H1 (cell line): ENCODE results near the gene ZNF394. TPM values are rescaled to one million over a fixed set of nuclear protein-coding genes. Genes with fewer than 3 reads are reported as not detected.

Experiments used
- CTCF ChIA-PET: fragments of 300-600 bp; sonication (Branson Sonifier 250); formaldehyde crosslinking; loops from one replicate; lab custom pipeline; 2021; ENCODE audit not compliant: partially characterized antibody; lab: Charles Lee
- POLR2A ChIA-PET: fragments of 300-600 bp; sonication (Branson Sonifier 250); formaldehyde crosslinking; loops from one replicate; lab custom pipeline; 2021; ENCODE audit warnings: inconsistent platforms; ENCODE audit not compliant: partially characterized antibody; lab: Charles Lee
- DNase-seq, 2 experiments: peaks; one replicate each; pipeline versions ENCODE4 v3.0.0 to v3.0.0-alpha.2; 2010 to 2022; ENCODE audit warnings: low spot score in 2 of 2, low read depth in 1 of 2, mixed read lengths in 1 of 2
- FAIRE-seq: peaks from 2 replicates; lab custom pipeline; 2011; peaks lifted over from hg19 to GRCh38; lab: Jason Lieb, UNC
- H2AFZ ChIP-seq: 2 replicates; pipeline ENCODE4 v1.8.1; 2012; ENCODE audit warnings: low read length, inconsistent platforms
- H2AK5ac ChIP-seq: 2 replicates; pipeline ENCODE4 v1.6.1; 2013; ENCODE audit warnings: low read depth, low read length
- H2BK120ac ChIP-seq: replicated peaks from 2 replicates; pipeline ENCODE3; 2013; ENCODE audit warnings: low read depth, low read length, inconsistent platforms
- H2BK12ac ChIP-seq: 2 replicates; pipeline ENCODE4 v1.6.1; 2013; ENCODE audit warnings: low read depth, low read length
- H2BK15ac ChIP-seq: 2 replicates; pipeline ENCODE4 v1.6.1; 2013; ENCODE audit warnings: low read length
- H2BK20ac ChIP-seq: 2 replicates; pipeline ENCODE4 v1.6.1; 2013; ENCODE audit warnings: low read length
- H2BK5ac ChIP-seq: 2 replicates; pipeline ENCODE4 v1.6.1; 2013; ENCODE audit warnings: low read depth, low read length
- H3K14ac ChIP-seq: 2 replicates; pipeline ENCODE4 v1.6.1; 2013; ENCODE audit warnings: inconsistent platforms; ENCODE audit not compliant: insufficient read length
- H3K18ac ChIP-seq: 2 replicates; pipeline ENCODE4 v1.6.1; 2013; ENCODE audit warnings: low read length; ENCODE audit errors: extremely low read depth
- H3K23ac ChIP-seq: 2 replicates; pipeline ENCODE4 v1.6.1; 2013; ENCODE audit warnings: inconsistent platforms; ENCODE audit not compliant: insufficient read length
- H3K23me2 ChIP-seq: 2 replicates; pipeline ENCODE4 v1.6.1; 2013; ENCODE audit warnings: low read depth, low read length
- H3K27ac ChIP-seq: 2 replicates; pipeline ENCODE4 v1.6.1; 2011; ENCODE audit warnings: low read depth, low read length, inconsistent platforms
- H3K27me3 ChIP-seq, 4 experiments: replicated peaks in 1 of 4; 1 replicate in 1 of 4; 2 replicates in 3 of 4; pipeline versions ENCODE4 v1.6.1 to v1.8.1; 2011 to 2013; ENCODE audit warnings: low read length in 3 of 4, mild to moderate bottlenecking in 3 of 4, inconsistent platforms in 2 of 4, mixed read lengths in 2 of 4, moderate library complexity in 1 of 4; ENCODE audit not compliant: control insufficient read depth in 3 of 4, insufficient read depth in 3 of 4; ENCODE audit errors: extremely low read depth in 1 of 4
- H3K36me3 ChIP-seq, 4 experiments: 2 replicates each; pipeline versions ENCODE4 v1.6.1 to v1.8.1; 2011 to 2013; ENCODE audit warnings: mild to moderate bottlenecking in 4 of 4, low read length in 3 of 4, moderate library complexity in 2 of 4, control low read depth in 1 of 4, inconsistent platforms in 1 of 4; ENCODE audit not compliant: insufficient read depth in 4 of 4, control insufficient read depth in 2 of 4
- H3K4ac ChIP-seq: replicated peaks from 2 replicates; pipeline ENCODE3; 2013; ENCODE audit warnings: low read length, low read depth, mixed read lengths, inconsistent platforms; ENCODE audit not compliant: insufficient read length
- H3K4me1 ChIP-seq, 4 experiments: replicated peaks in 1 of 4; 1 replicate in 1 of 4; 2 replicates in 3 of 4; pipeline versions ENCODE4 v1.6.1 to v1.8.1; 2011 to 2013; ENCODE audit warnings: low read length in 3 of 4, inconsistent platforms in 2 of 4, mixed read lengths in 1 of 4; ENCODE audit not compliant: insufficient read depth in 4 of 4, control insufficient read depth in 3 of 4
- H3K4me2 ChIP-seq, 2 experiments: 2 replicates each; pipeline versions ENCODE4 v1.6.1 to v1.8.1; 2011 to 2013; ENCODE audit warnings: low read depth in 2 of 2, low read length in 2 of 2, control low read depth in 1 of 2, inconsistent platforms in 1 of 2, mild to moderate bottlenecking in 1 of 2; ENCODE audit not compliant: insufficient read depth in 1 of 2
- H3K4me3 ChIP-seq, 4 experiments: fragments of 200-600, 300-600 bp in 1 of 4; sonication (generic), shearing (Covaris generic), sonication (Bioruptor Twin) in 1 of 4; 2 replicates each; pipeline versions ENCODE4 v1.5.1 to v1.8.1; 2011 to 2016; ENCODE audit warnings: low read length in 4 of 4, low read depth in 3 of 4, control low read depth in 2 of 4, inconsistent platforms in 2 of 4, mild to moderate bottlenecking in 2 of 4, mixed read lengths in 1 of 4, moderate library complexity in 1 of 4; ENCODE audit not compliant: insufficient read depth in 2 of 4; ENCODE audit errors: extremely low read depth in 1 of 4
- H3K56ac ChIP-seq: replicated peaks from 2 replicates; pipeline ENCODE3; 2013; ENCODE audit warnings: low read depth, mild to moderate bottlenecking, mixed read lengths, low read length, inconsistent platforms; ENCODE audit not compliant: insufficient read length
- H3K79me1 ChIP-seq: 2 replicates; pipeline ENCODE4 v1.6.1; 2013; ENCODE audit warnings: low read depth, low read length, control low read depth
- H3K79me2 ChIP-seq, 2 experiments: 2 replicates each; pipeline versions ENCODE4 v1.6.1 to v1.8.1; 2012 to 2013; ENCODE audit warnings: low read length in 2 of 2, mild to moderate bottlenecking in 2 of 2, inconsistent platforms in 1 of 2; ENCODE audit not compliant: insufficient read depth in 2 of 2, control insufficient read depth in 1 of 2
- H3K9ac ChIP-seq, 4 experiments: replicated peaks in 1 of 4; 1 replicate in 1 of 4; 2 replicates in 3 of 4; pipeline versions ENCODE4 v1.6.1 to v1.8.1; 2011 to 2013; ENCODE audit warnings: low read depth in 3 of 4, low read length in 3 of 4, control low read depth in 2 of 4, mild to moderate bottlenecking in 2 of 4, moderate library complexity in 2 of 4, inconsistent platforms in 1 of 4; ENCODE audit errors: extremely low read depth in 1 of 4
- H3K9me3 ChIP-seq, 2 experiments: 2 replicates each; pipeline versions ENCODE4 v1.6.1 to v1.8.1; 2012 to 2013; ENCODE audit warnings: mild to moderate bottlenecking in 2 of 2, moderate library complexity in 2 of 2, control low read depth in 1 of 2, inconsistent platforms in 1 of 2, low read depth in 1 of 2, low read length in 1 of 2, mixed read lengths in 1 of 2; ENCODE audit not compliant: insufficient read depth in 2 of 2
- H4K20me1 ChIP-seq, 2 experiments: replicated peaks in 1 of 2; 2 replicates each; pipeline versions ENCODE3 to v1.8.1; 2011 to 2013; ENCODE audit warnings: inconsistent platforms in 2 of 2, low read length in 2 of 2, mild to moderate bottlenecking in 1 of 2; ENCODE audit not compliant: insufficient read depth in 2 of 2, control insufficient read depth in 1 of 2
- H4K5ac ChIP-seq: 2 replicates; pipeline ENCODE4 v1.6.1; 2013; ENCODE audit warnings: low read length, low read depth, mixed read lengths, inconsistent platforms; ENCODE audit not compliant: insufficient read length
- H4K8ac ChIP-seq: 2 replicates; pipeline ENCODE4 v1.8.0; 2013; ENCODE audit warnings: mild to moderate bottlenecking, moderate library complexity, low read length, inconsistent platforms; ENCODE audit not compliant: insufficient read depth; ENCODE audit errors: extremely low read depth
- H4K91ac ChIP-seq: replicated peaks from 2 replicates; pipeline ENCODE3; 2013; ENCODE audit warnings: low read length, mixed read lengths, inconsistent platforms; ENCODE audit not compliant: insufficient read length
- HDAC6 ChIP-seq: IDR thresholded peaks from one replicate; pipeline ENCODE4 v1.7.1; 2012; ENCODE audit warnings: low read depth, mild to moderate bottlenecking, inconsistent platforms, low read length, moderate library complexity
- NANOG ChIP-seq: IDR thresholded peaks from 2 replicates; pipeline ENCODE4 v1.6.1; 2011; ENCODE audit warnings: low read length, low read depth, mild to moderate bottlenecking, inconsistent platforms; ENCODE audit not compliant: insufficient read depth, poor library complexity, severe bottlenecking
- POLR2AphosphoS5 ChIP-seq: IDR thresholded peaks from 2 replicates; pipeline ENCODE4 v1.6.1; 2011; ENCODE audit warnings: low read depth, low read length
- POU5F1 ChIP-seq: IDR thresholded peaks from 2 replicates; pipeline ENCODE4 v1.6.1; 2011; ENCODE audit warnings: low read depth, mild to moderate bottlenecking, low read length, moderate library complexity
- WGBS, 2 experiments: shearing (Covaris generic) in 1 of 2; methylation state at CpG; one replicate each; pipeline versions ENCODE4 v1.1.6 to v1.1.7; 2013 to 2015; ENCODE audit warnings: low lambda C conversion rate in 2 of 2, mixed read lengths in 2 of 2, inconsistent platforms in 1 of 2, low coverage in 1 of 2, missing lambda C conversion rate in 1 of 2; ENCODE audit not compliant: insufficient replicate concordance in 2 of 2, insufficient coverage in 1 of 2, insufficient read length in 1 of 2; ENCODE audit errors: extremely low coverage in 1 of 2, missing lambda C conversion rate in 1 of 2; 5-methylcytosine and 5-hydroxymethylcytosine counted together
- polyA plus RNA-seq, 7 experiments: library from polyadenylated mRNA; depleted of rRNA in 3 of 7; stranded (reverse) in 5 of 7; unstranded in 2 of 7; fragments of >200 nt in 5 of 7; fragments of 200-250 nt in 2 of 7; gene quantifications; 1 replicate in 5 of 7; 2 replicates in 1 of 7; 4 replicates in 1 of 7; pipeline versions ENCODE4 v1.2.1 to v1.2.3, GENCODE V29; 2011 to 2013; ENCODE audit warnings: missing spikeins in 2 of 7, mixed read lengths in 2 of 7
- total RNA-seq: library from RNA; stranded (reverse); fragmentation: NEBNext Ultra II Directional; extraction: Animal tissue kit (Norgen Biotek cat#: 25700); gene quantifications from 2 replicates; pipeline ENCODE4 v1.2.1, GENCODE V29; 2021

The ZNF394 gene
- total and polyA plus RNA-seq, 2 of the 8 experiments (the other 6 are each of a cell fraction or from before 2014, with no cell fraction given) = 6.6 to 19.3 TPM

GRCh38 chr7:99455874-99456273 lies 44.2 kb downstream of the ZNF394 start:
- Histone ChIP-seq H3K9me3 (no peaks in the 10 kb centered on the region), H3K4me2 (no peak overlapping the region), H4K5ac (no peak overlapping the region), H3K56ac (no peak overlapping the region), H3K4me1 (no peaks in the 10 kb centered on the region; a peak in 1 of 7 replicates), H4K20me1 (peaks cover 13 to 33% of the 10 kb centered on the region in 2 experiments), H2AFZ (no peak overlapping the region), H3K27me3 (no peaks in the 10 kb centered on the region), H3K14ac (no peak overlapping the region), H3K36me3 (peaks cover 24 to 86% (median 60%) of the 10 kb centered on the region in 4 experiments), H2BK20ac (no peak overlapping the region), H2BK120ac (no peak overlapping the region), H4K91ac (no peak overlapping the region), H2BK15ac (no peak overlapping the region), H3K4ac (no peak overlapping the region), H2BK5ac (no peak overlapping the region), H3K9ac (no peak overlapping the region), H3K79me2 (peaks cover 3 to 23% of the 10 kb centered on the region in 2 experiments; a peak in 3 of 4 replicates), H4K8ac (peak overlapping the region; percentile 10; the same call in 1 of the 2 replicates), H3K4me3 (no peak overlapping the region), H3K27ac (no peak overlapping the region), H2AK5ac (no peak overlapping the region), H2BK12ac (no peak overlapping the region), H3K23me2 (no peaks in the 10 kb centered on the region), H3K18ac (no peak overlapping the region), H3K23ac (no peak overlapping the region), H3K79me1 (peaks cover 3% of the 10 kb centered on the region)
- FAIRE-seq = no peak
- CTCF ChIA-PET = interaction anchor here (0.7 to 2.1 kb wide), 5 partner anchors 12 to 52 kb away, joined by 3 to 7 read pairs (median 3); no protein-coding TSS in a partner anchor
- 84% methylated on average over 9 of the region's 9 CpGs; no CpG with 5 or more reads in 1 of the 2 experiments for WGBS, 2 experiments
- no peak for DNase-seq
- POLR2A ChIA-PET = interaction anchor here (1.1 to 7.5 kb wide), 11 partner anchors 9 to 102 kb away, joined by 3 to 63 read pairs (median 6); partner anchors contain the start of genes ATP5MF, BUD31, CPSF4 and PDAP1
- TF ChIP-seq POLR2AphosphoS5 (peak; percentile 13; the same call in 1 of the 2 replicates), HDAC6 (no peak), POU5F1 (no peak), NANOG (no peak)
